ENCODE measurements around the gene DIO3. TPM values are rescaled to one million over a fixed set of nuclear protein-coding genes. Genes with fewer than 3 reads are reported as not detected.
A peak's percentile ranks its signal among the peaks of the same experiment; 100 is the strongest.

DIO3 gene
- total RNA-seq, 1 donor from 2014 or later = not detected

GRCh38 chr14:101582294-101582693 lies 21.0 kb downstream of the DIO3 start:
- no peak for DNase-seq (ENCODE audit: low read depth in 2 of 2)

- no peak for DNase-seq (ENCODE audit: low read depth in 2 of 2)
These were observed 21.9 kb downstream of the DIO3 start for GRCh38 chr14:101583006-101583714.

- DNase-seq (ENCODE audit: low read depth in 2 of 2) = no peak
These were observed 22.4 kb downstream of the DIO3 start for GRCh38 chr14:101583715-101584054.

- no peak for DNase-seq (ENCODE audit: low read depth in 2 of 2)
These were observed 23.0 kb downstream of the DIO3 start for GRCh38 chr14:101584055-101584859.

GRCh38 chr14:101585211-101585610 lies 23.9 kb downstream of the DIO3 start:
- no peak for DNase-seq (ENCODE audit: low read depth in 2 of 2)

GRCh38 chr14:101586531-101587430 lies 25.5 kb downstream of the DIO3 start:
- no peak for DNase-seq (ENCODE audit: low read depth in 2 of 2)

- no peak for DNase-seq (ENCODE audit: low read depth in 2 of 2)
These were observed 26.2 kb downstream of the DIO3 start for GRCh38 chr14:101587441-101587911.

- DNase-seq (ENCODE audit: low read depth in 2 of 2) = no peak
These were observed 27.1 kb downstream of the DIO3 start for GRCh38 chr14:101588286-101588975.

- peak; percentile 1 to 4 for DNase-seq (ENCODE audit: low read depth in 2 of 2)
These were observed 27.7 kb downstream of the DIO3 start for GRCh38 chr14:101588990-101589389.

GRCh38 chr14:101589486-101590015 lies 28.3 kb downstream of the DIO3 start:
- DNase-seq (ENCODE audit: low read depth in 2 of 2) = no peak

GRCh38 chr14:101590062-101590461 lies 28.8 kb downstream of the DIO3 start:
- DNase-seq (ENCODE audit: low read depth in 2 of 2) = no peak

- no peak for DNase-seq (ENCODE audit: low read depth in 2 of 2)
These were observed 29.3 kb downstream of the DIO3 start for GRCh38 chr14:101590616-101591015.

- DNase-seq (ENCODE audit: low read depth in 2 of 2) = no peak
These were observed 29.8 kb downstream of the DIO3 start for GRCh38 chr14:101591121-101591520.

GRCh38 chr14:101591582-101591981 lies 30.3 kb downstream of the DIO3 start:
- no peak for DNase-seq (ENCODE audit: low read depth in 2 of 2)

- no peak for DNase-seq (ENCODE audit: low read depth in 2 of 2)
These were observed 32.3 kb downstream of the DIO3 start for GRCh38 chr14:101593411-101594238.

GRCh38 chr14:101594511-101595148 lies 33.3 kb downstream of the DIO3 start:
- no peak for DNase-seq (ENCODE audit: low read depth in 2 of 2)

GRCh38 chr14:101595349-101595748 lies 34.1 kb downstream of the DIO3 start:
- no peak for DNase-seq (ENCODE audit: low read depth in 2 of 2)

- DNase-seq (ENCODE audit: low read depth in 2 of 2) = no peak
These were observed 34.8 kb downstream of the DIO3 start for GRCh38 chr14:101595887-101596721.

- no peak for DNase-seq (ENCODE audit: low read depth in 2 of 2)
These were observed 35.4 kb downstream of the DIO3 start for GRCh38 chr14:101596742-101597141.
